Naive thymus-derived CD4-positive, alpha-beta T cell (primary cell): ENCODE results near the gene TSPYL1. TPM values are rescaled to one million over a fixed set of nuclear protein-coding genes. Genes with fewer than 3 reads are reported as not detected.

Experiments
- ATAC-seq: fragments of 150-1000 bp; cut with Tn5 transposase; 2 replicates; pipeline ENCODE4 v1.10.0; 2021; ENCODE audit warnings: mild to moderate bottlenecking, moderate library complexity
- CTCF ChIA-PET: fragments of 350-600 bp; sonication (Branson Sonifier 250); formaldehyde crosslinking; loops from one replicate; lab custom pipeline; 2021; ENCODE audit warnings: antibody characterized with exemption; lab: Charles Lee
- POLR2A ChIA-PET: fragments of 350-600 bp; sonication (Branson Sonifier 250); formaldehyde crosslinking; loops from one replicate; lab custom pipeline; 2021; ENCODE audit warnings: antibody characterized with exemption, inconsistent platforms; lab: Charles Lee
- DNase-seq, 9 donors: peaks; one replicate each; pipeline versions ENCODE4 v3.0.0 to v3.0.0-alpha.2; 2020 to 2022; ENCODE audit warnings: mixed read lengths in 1 of 9
- H3K27ac ChIP-seq: one replicate; pipeline ENCODE4 v1.7.0; 2013; ENCODE audit warnings: mild to moderate bottlenecking, low read depth, low read length, moderate library complexity
- H3K27me3 ChIP-seq, 2 donors: one replicate each; pipeline ENCODE4 v1.7.0; 2013; ENCODE audit warnings: low read length in 2 of 2, mild to moderate bottlenecking in 2 of 2, moderate library complexity in 2 of 2; ENCODE audit not compliant: control insufficient read depth in 2 of 2, insufficient read depth in 2 of 2
- H3K36me3 ChIP-seq, 3 experiments: 1 replicate in 2 of 3; 2 replicates in 1 of 3; pipeline ENCODE4 v1.7.0; 2013; ENCODE audit warnings: low read length in 3 of 3, mild to moderate bottlenecking in 3 of 3, moderate library complexity in 1 of 3; ENCODE audit not compliant: insufficient read depth in 3 of 3, control insufficient read depth in 2 of 3
- H3K4me1 ChIP-seq, 2 donors: one replicate each; pipeline ENCODE4 v1.7.0; 2013; ENCODE audit warnings: low read length in 2 of 2, mild to moderate bottlenecking in 2 of 2, moderate library complexity in 1 of 2; ENCODE audit not compliant: control insufficient read depth in 2 of 2, insufficient read depth in 2 of 2
- H3K4me3 ChIP-seq: 2 replicates; pipeline ENCODE4 v1.7.0; 2013; ENCODE audit warnings: mild to moderate bottlenecking, low read length
- H3K9me3 ChIP-seq, 3 experiments: 1 replicate in 2 of 3; 2 replicates in 1 of 3; pipeline ENCODE4 v1.7.0; 2013; ENCODE audit warnings: low read length in 3 of 3; ENCODE audit not compliant: control insufficient read depth in 2 of 3
- H3K27ac Mint-ChIP-seq, 9 donors: one replicate each; pipeline ENCODE4 v1.8.0; 2020 to 2022; ENCODE audit warnings: mixed read lengths in 9 of 9, mild to moderate bottlenecking in 8 of 9, moderate library complexity in 5 of 9, inconsistent platforms in 2 of 9
- H3K27me3 Mint-ChIP-seq, 5 donors: one replicate each; pipeline ENCODE4 v1.8.0; 2021 to 2022; ENCODE audit warnings: mixed read lengths in 5 of 5, mild to moderate bottlenecking in 1 of 5
- H3K36me3 Mint-ChIP-seq, 5 donors: one replicate each; pipeline ENCODE4 v1.8.0; 2020 to 2022; ENCODE audit warnings: mixed read lengths in 5 of 5, mild to moderate bottlenecking in 3 of 5, inconsistent platforms in 1 of 5
- H3K4me1 Mint-ChIP-seq, 7 donors: one replicate each; pipeline ENCODE4 v1.8.0; 2020 to 2022; ENCODE audit warnings: mixed read lengths in 7 of 7, mild to moderate bottlenecking in 3 of 7, inconsistent platforms in 1 of 7
- H3K4me3 Mint-ChIP-seq, 10 donors: one replicate each; pipeline ENCODE4 v1.8.0; 2020 to 2022; ENCODE audit warnings: mild to moderate bottlenecking in 10 of 10, mixed read lengths in 10 of 10, moderate library complexity in 6 of 10, inconsistent platforms in 2 of 10
- H3K9me3 Mint-ChIP-seq, 11 donors: one replicate each; pipeline ENCODE4 v1.8.0; 2020 to 2022; ENCODE audit warnings: mixed read lengths in 11 of 11, mild to moderate bottlenecking in 4 of 11, inconsistent platforms in 1 of 11, moderate library complexity in 1 of 11
- intact Hi-C, 2 donors: fragments of 100-400 bp; cut with micrococcal nuclease; formaldehyde crosslinking; loops; one replicate each; pipeline ENCODE4 v1.15.1; 2023
- polyA plus RNA-seq, 2 donors: library from polyadenylated mRNA; unstranded; fragments of 300-500 nt; fragmentation: Illumina TruSeq; gene quantifications; one replicate each; pipeline ENCODE4 v1.2.3, GENCODE V29; 2021
- total RNA-seq, 6 experiments: library from RNA in 5 of 6; stranded (reverse) in 5 of 6; gene quantifications; 1 replicate in 5 of 6; 2 replicates in 1 of 6; pipeline ENCODE4 v1.2.3 and lab custom pipeline; 2021 to 2026

TSPYL1 gene
- total RNA-seq (100 to 1,000 TPM in 3 of 5 experiments, 10 to 100 TPM in 2; 42.8 to 226 (median 104) TPM), polyA plus RNA-seq (10 to 100 TPM; 34.9 to 43.9 TPM), total RNA-seq (lab: John Stamatoyannopoulos, UW) (689 reads per million, percentile 98 among the genes with 10 or more reads in this experiment)

DNA sequence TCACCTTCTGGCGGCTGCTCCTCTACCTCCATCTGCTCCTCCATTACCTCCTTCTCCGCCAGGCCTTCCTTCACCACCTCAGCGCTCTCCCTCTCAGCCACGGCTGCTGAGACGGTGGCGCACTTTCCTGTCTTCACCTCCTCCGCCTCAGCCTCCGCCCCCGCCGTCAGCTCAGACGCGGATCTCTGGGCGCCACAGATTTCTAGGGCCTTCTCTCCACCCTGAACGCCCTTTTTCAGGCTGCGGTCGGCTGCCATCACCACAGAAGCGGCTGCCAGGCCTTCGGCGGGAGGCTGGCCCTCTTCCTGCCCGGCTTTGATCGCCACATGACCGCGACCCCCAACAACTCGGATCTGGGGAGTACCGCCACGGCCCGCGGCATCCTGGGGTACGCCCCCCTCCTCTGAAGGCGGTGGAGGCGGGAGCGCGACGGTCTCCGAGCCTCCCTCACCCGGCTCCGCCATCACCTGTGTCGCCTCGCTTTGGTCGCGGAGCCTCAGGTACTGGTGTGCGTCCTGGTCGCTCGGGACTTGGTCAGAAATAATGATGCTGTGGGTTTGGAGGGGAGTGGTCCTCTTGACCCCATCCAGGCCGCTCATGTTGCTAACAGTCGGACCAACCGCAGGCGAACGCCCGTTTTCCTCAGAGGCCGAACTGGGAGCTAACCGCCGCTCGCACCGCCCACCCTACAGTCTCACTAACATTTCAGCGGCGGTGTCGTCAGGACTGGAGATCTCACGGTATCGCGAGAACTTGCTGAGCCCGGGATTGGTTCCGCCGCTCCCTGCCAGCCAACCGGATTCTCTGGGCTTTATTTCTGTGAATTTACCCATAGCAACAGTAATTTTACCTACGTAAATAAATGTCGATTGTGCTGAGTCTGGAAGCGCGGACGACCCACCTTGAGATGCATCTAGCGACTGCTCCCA is at the start of gene TSPYL1:
Gene TSPYL1, minus strand, starts transcription at position 699 of the 929 bp plus-strand sequence. Its CDS starts 100 bp downstream, at position 599.
- peaks cover 0 to 6% (median 0%) of the 10 kb centered on the region in 5 donors for H3K27me3 Mint-ChIP-seq
- intact Hi-C loops = loop anchor here (1.0 to 10.0 kb wide), 16 partner anchors 11 to 1395 kb away; partner anchors contain the start of genes CALHM6 (in 2 of the 2), GOPC (in 2 of the 2), KPNA5 (in 2 of the 2) and NT5DC1 (in 2 of the 2)
- peak within 1 kb of the TSS; percentile 86 for H3K4me3 ChIP-seq

DNA sequence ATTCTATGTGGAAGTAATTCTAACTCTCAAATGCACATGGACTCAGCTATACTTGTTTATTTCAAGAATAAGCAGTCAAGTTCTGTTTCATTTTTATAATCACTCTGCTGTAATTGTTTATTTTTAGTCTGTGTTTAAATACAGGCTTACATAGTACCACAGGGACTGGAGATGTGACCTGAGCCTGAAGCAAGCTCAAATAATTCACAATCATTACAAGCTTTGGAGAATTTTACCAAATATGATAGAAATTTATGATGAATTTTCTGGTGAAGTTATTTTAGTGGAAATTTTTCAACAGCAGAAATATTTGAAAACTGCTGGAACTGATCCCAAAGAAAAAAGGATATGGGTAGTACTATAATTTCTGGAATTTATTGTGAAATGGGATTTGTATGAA is 49.4 kb upstream of the TSPYL1 start:
- no peak overlapping the region for H3K27ac ChIP-seq
- no peak overlapping the region for H3K4me3 ChIP-seq
- POLR2A ChIA-PET = no interaction called here
- H3K27me3 ChIP-seq = no peaks in the 10 kb centered on the region
- Mint-ChIP-seq H3K36me3 (peaks cover 0 to 17% (median 3%) of the 10 kb centered on the region in 5 donors), H3K4me1 (no peaks in the 10 kb centered on the region), H3K27ac (no peak overlapping the region), H3K4me3 (no peak overlapping the region), H3K9me3 (peaks cover 0 to 8% (median 2%) of the 10 kb centered on the region in 11 donors), H3K27me3 (peaks cover 0 to 4% (median 0%) of the 10 kb centered on the region in 5 donors)
- H3K4me1 ChIP-seq = no peaks in the 10 kb centered on the region
- intact Hi-C loops = no loop called here
- CTCF ChIA-PET = no interaction called here
- no peaks in the 10 kb centered on the region for H3K9me3 ChIP-seq
- ATAC-seq = no peak
- no peaks in the 10 kb centered on the region for H3K36me3 ChIP-seq
- DNase-seq = no peak

More for the DNA sequence above, at the start of gene TSPYL1:
- Mint-ChIP-seq H3K36me3 (peaks cover 3 to 35% (median 27%) of the 10 kb centered on the region in 5 donors), H3K4me3 (peak within 1 kb of the TSS; percentile 96 to 100 (median 98)), H3K9me3 (peaks cover 0 to 3% (median 0%) of the 10 kb centered on the region in 11 donors), H3K4me1 (peaks cover 37 to 73% (median 54%) of the 10 kb centered on the region in 7 donors), H3K27ac (peak within 1 kb of the TSS; percentile 98 to 100 (median 100))
- H3K27ac ChIP-seq = peak within 1 kb of the TSS; percentile 99
- DNase-seq (peak; percentile 85 to 98 (median 96)), ATAC-seq (peak; percentile 92)
- ChIA-PET CTCF (interaction anchor here (0.8 to 2.3 kb wide), 6 partner anchors 8 to 390 kb away, joined by 3 to 10 read pairs (median 3); no protein-coding TSS in a partner anchor), POLR2A (interaction anchor here (0.7 to 5.4 kb wide), 17 partner anchors 8 to 402 kb away, joined by 3 to 70 read pairs (median 6); partner anchors contain the start of genes CALHM6, KPNA5, NT5DC1 and RWDD1)
- no peaks in the 10 kb centered on the region for H3K27me3 ChIP-seq
- no peaks in the 10 kb centered on the region for H3K9me3 ChIP-seq
- peaks cover 4 to 13% (median 9%) of the 10 kb centered on the region in 3 experiments for H3K36me3 ChIP-seq
- peaks cover 39 to 43% of the 10 kb centered on the region in 2 donors for H3K4me1 ChIP-seq

DNA sequence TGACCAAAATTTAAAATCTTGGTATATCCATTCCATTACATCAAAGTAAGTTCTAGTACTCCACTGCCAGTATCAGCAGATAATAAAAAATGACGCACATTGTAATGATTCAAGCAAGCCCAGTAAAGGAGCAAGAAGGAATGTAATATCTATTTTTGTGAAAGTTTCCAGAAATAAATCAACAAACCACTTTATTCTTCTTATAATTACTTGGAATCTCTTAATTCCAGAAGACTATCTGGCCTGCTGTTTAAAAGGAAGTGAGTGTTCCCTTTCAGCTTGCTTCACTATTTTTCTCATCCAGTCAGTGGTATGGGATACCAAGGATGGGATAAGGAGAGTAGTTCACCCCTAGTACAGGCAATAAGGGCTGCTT is 48.8 kb upstream of the TSPYL1 start:
- Mint-ChIP-seq H3K27me3 (peaks cover 0 to 2% (median 0%) of the 10 kb centered on the region in 5 donors), H3K27ac (no peak overlapping the region), H3K36me3 (peaks cover 0 to 17% (median 0%) of the 10 kb centered on the region in 5 donors), H3K9me3 (peaks cover 0 to 5% (median 1%) of the 10 kb centered on the region in 11 donors), H3K4me1 (no peaks in the 10 kb centered on the region), H3K4me3 (no peak overlapping the region)
- H3K9me3 ChIP-seq = no peaks in the 10 kb centered on the region
- ChIA-PET POLR2A (no interaction called here), CTCF (no interaction called here)
- DNase-seq (no peak), ATAC-seq (no peak)
- no peaks in the 10 kb centered on the region for H3K4me1 ChIP-seq
- no peak overlapping the region for H3K4me3 ChIP-seq
- H3K36me3 ChIP-seq = no peaks in the 10 kb centered on the region
- H3K27me3 ChIP-seq = no peaks in the 10 kb centered on the region
- no peak overlapping the region for H3K27ac ChIP-seq
- intact Hi-C loops = no loop called here

DNA sequence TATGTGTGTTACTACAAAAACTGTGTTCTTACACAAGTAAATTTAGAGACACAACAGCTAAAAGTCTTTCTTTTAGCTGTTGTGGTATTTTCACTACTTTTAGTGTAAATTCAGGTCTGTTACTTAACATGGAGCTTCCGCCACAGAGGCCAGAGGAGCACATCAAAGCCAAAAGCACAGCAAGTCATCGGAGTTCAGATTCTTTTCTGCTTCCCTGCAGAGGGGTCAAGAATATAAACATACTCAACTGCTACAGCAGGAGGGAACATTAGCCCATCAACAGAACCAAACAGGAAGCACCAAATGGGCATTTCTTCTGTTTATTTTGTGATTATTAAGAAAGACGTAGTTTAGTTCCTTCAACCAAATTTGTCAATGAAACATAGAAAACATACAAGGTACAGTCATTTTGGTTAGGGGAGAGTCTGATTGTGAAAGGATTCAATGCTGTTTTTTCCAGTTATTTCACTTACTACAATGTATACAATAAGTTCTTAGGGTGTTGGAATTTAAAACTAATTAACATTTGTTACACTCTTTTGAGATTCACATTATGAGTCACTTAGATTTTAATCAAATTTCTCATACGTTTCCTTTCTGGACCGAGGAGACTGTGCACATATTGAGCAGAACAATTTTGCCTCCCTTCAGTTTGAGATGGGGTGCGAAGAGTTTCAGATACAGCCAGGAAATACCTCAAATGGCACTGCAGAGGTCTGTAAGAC is 48.2 kb upstream of the TSPYL1 start:
- no peak overlapping the region for H3K27ac Mint-ChIP-seq

DNA sequence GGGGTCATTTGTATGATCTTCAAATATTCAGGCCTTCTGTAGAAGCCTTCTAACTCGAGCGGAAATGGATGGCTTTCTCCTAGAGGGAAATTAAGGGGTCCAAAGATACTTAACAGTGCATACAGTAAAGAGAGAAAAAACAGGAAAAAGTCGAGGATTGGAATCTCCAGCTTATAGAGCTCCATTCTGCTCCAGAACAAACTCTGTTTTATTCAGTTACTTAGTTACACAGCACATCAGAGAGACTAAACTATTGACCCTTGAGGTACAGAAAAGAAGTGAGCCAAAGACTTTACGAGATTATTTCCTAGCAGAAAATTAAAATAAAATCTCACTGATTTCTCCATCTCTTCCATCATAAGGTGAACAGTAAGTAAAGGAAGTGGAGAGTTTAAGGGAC is 47.3 kb upstream of the TSPYL1 start:
- peaks cover 0 to 2% (median 0%) of the 10 kb centered on the region in 11 donors for H3K9me3 Mint-ChIP-seq
- H3K27me3 Mint-ChIP-seq = peaks cover 0 to 2% (median 0%) of the 10 kb centered on the region in 5 donors
- Histone ChIP-seq H3K4me3 (no peak overlapping the region), H3K36me3 (no peaks in the 10 kb centered on the region), H3K4me1 (no peaks in the 10 kb centered on the region), H3K27ac (no peak overlapping the region), H3K9me3 (no peaks in the 10 kb centered on the region), H3K27me3 (no peaks in the 10 kb centered on the region)
- ATAC-seq = no peak
- POLR2A ChIA-PET = no interaction called here
- no peak for DNase-seq
- peaks cover 0 to 14% (median 0%) of the 10 kb centered on the region in 5 donors for H3K36me3 Mint-ChIP-seq
- CTCF ChIA-PET = no interaction called here
- no peak overlapping the region for H3K27ac Mint-ChIP-seq
- no peaks in the 10 kb centered on the region for H3K4me1 Mint-ChIP-seq
- intact Hi-C loops = no loop called here
- H3K4me3 Mint-ChIP-seq = no peak overlapping the region

More for the DNA sequence above, 48.2 kb upstream of the TSPYL1 start:
- no peaks in the 10 kb centered on the region for H3K36me3 ChIP-seq
- no peaks in the 10 kb centered on the region for H3K4me1 Mint-ChIP-seq
- peaks cover 0 to 2% (median 0%) of the 10 kb centered on the region in 5 donors for H3K27me3 Mint-ChIP-seq
- no peaks in the 10 kb centered on the region for H3K27me3 ChIP-seq
- H3K4me3 Mint-ChIP-seq = no peak overlapping the region
- no peak for ATAC-seq
- H3K9me3 ChIP-seq = no peaks in the 10 kb centered on the region
- CTCF ChIA-PET = no interaction called here
- no peak for DNase-seq
- no peak overlapping the region for H3K27ac ChIP-seq
- POLR2A ChIA-PET = no interaction called here
- H3K4me3 ChIP-seq = no peak overlapping the region
- no peaks in the 10 kb centered on the region for H3K4me1 ChIP-seq
- H3K9me3 Mint-ChIP-seq = peaks cover 0 to 3% (median under 1%) of the 10 kb centered on the region in 11 donors
- H3K36me3 Mint-ChIP-seq = peaks cover 0 to 14% (median 0%) of the 10 kb centered on the region in 5 donors
- intact Hi-C loops = no loop called here

DNA sequence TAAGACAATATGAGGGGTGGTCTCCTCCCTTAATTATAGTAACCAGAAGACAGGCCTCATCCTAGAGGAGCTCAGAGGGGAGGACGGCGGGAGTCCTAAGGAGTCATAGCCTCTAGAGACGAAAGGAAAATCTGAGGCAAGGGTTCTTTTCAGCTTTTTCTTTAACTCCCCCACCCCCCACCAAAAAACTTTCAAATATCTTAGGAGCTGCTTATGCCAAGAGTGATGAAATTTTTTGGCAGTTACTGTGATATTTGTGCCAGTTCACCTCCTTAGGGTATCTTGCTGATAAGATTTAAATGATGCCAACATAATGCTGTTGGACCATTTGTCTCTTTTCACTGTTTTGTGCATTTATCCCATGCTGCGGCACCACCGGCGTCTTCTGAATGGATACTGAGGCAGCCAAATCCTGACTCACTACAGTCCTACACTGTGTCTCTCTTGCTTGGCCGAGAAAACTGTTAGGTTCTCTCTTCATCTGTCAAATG is 46.5 kb upstream of the TSPYL1 start:
- Histone ChIP-seq H3K36me3 (no peaks in the 10 kb centered on the region), H3K27me3 (no peaks in the 10 kb centered on the region), H3K27ac (no peak overlapping the region), H3K9me3 (no peaks in the 10 kb centered on the region), H3K4me1 (no peaks in the 10 kb centered on the region), H3K4me3 (no peak overlapping the region)
- no peak for DNase-seq
- Mint-ChIP-seq H3K4me1 (no peaks in the 10 kb centered on the region), H3K9me3 (no peaks in the 10 kb centered on the region), H3K36me3 (peaks cover 0 to 14% (median 0%) of the 10 kb centered on the region in 5 donors), H3K4me3 (no peak overlapping the region), H3K27ac (no peak overlapping the region), H3K27me3 (peaks cover 0 to 2% (median 0%) of the 10 kb centered on the region in 5 donors)
- ATAC-seq = no peak
- intact Hi-C loops = no loop called here
- CTCF ChIA-PET = no interaction called here
- POLR2A ChIA-PET = no interaction called here
